HG03045 (cell line): ENCODE measurements around the gene AKNA.

ENCODE experiments used
- ATAC-seq: cut with Tn5 transposase; IDR thresholded peaks from one replicate; pipeline ENCODE4 v1.9.1; 2021; ENCODE audit warnings: mild to moderate bottlenecking, moderate library complexity; ENCODE audit not compliant: unreplicated experiment

AKNA gene

GRCh38 chr9:114287763-114288192, 100.0 kb downstream of the AKNA start:
- ATAC-seq = no peak

GRCh38 chr9:114287001-114287762, 100.6 kb downstream of the AKNA start:
- no peak for ATAC-seq

GRCh38 chr9:114286146-114286679, 101.6 kb downstream of the AKNA start:
- no peak for ATAC-seq

GRCh38 chr9:114285166-114285867, 102.5 kb downstream of the AKNA start:
- no peak for ATAC-seq

- ATAC-seq = no peak
Observed at GRCh38 chr9:114284316-114285060, 103.3 kb downstream of the AKNA start.
